ENCODE data around the gene HIP1R.
A peak's percentile ranks its signal among the peaks of the same experiment; 100 is the strongest.

The HIP1R gene

DNA sequence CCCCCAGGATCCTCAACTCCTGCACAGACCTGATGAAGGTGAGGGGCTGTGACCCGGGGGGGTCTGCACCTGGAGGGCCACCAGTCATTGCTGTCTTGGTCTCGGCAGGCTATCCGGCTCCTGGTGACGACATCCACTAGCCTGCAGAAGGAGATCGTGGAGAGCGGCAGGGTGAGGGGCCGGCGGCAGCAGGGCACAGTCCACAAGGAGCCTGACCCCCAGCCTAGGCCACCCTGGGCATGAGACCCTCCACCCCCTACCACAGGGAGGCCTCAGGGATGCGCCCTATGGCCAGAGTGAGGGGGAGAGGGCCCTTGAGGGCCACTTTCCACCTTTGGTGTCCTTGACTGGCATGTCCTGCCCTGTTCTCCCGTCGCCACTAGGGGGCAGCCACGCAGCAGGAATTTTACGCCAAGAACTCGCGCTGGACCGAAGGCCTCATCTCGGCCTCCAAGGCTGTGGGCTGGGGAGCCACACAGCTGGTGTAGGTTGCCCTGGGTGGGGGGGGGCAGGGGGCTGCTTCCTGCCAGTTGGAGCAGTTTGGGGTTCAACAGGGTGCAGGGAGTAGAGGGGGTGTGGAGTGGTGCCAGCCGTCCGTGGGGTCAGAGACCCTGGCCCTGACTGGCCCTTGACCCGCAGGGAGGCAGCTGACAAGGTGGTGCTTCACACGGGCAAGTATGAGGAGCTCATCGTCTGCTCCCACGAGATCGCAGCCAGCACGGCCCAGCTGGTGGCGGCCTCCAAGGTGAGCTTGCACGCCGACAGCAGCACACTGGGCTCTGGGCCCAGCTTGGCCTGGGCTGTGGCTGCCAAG lies 25.0 kb downstream of the HIP1R start:
- DNase-seq (ENCODE audit: low spot score) = peak; percentile 87

DNA sequence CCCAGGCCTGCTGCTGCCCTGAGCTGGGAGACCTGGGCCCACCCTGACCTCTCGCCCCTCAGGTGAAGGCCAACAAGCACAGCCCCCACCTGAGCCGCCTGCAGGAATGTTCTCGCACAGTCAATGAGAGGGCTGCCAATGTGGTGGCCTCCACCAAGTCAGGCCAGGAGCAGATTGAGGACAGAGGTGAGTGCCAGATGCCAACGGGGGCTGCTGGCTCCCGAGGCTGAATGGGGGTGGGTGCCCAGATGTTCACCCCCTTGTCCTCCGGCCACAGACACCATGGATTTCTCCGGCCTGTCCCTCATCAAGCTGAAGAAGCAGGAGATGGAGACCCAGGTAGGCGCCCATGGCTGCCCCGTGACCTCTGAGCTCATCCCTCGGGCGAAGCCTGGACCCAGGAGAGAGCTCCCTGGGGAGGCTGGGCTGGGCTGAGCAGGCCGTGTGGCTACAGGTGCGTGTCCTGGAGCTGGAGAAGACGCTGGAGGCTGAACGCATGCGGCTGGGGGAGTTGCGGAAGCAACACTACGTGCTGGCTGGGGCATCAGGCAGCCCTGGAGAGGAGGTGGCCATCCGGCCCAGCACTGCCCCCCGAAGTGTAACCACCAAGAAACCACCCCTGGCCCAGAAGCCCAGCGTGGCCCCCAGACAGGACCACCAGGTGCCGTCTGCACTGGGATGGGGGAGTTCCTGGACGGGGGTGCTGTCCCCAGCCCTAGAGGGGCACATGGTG lies 25.8 kb downstream of the HIP1R start:
- DNase-seq (ENCODE audit: low spot score) = no peak

- no peak for DNase-seq (ENCODE audit: low spot score)
Measured at GRCh38 chr12:122861587-122861970, 26.3 kb downstream of the HIP1R start.

DNA sequence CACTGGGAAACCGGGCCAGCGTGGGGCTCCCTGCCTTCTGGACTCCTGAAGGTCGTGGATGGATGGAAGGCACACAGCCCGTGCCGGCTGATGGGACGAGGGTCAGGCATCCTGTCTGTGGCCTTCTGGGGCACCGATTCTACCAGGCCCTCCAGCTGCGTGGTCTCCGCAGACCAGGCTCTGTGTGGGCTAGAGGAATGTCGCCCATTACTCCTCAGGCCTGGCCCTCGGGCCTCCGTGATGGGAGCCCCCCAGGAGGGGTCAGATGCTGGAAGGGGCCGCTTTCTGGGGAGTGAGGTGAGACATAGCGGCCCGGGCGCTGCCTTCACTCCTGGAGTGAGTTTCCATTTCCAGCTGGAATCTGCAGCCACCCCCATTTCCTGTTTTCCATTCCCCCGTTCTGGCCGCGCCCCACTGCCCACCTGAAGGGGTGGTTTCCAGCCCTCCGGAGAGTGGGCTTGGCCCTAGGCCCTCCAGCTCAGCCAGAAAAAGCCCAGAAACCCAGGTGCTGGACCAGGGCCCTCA lies 26.9 kb downstream of the HIP1R start:
- no peak for DNase-seq (ENCODE audit: low spot score)

- no peak for DNase-seq (ENCODE audit: low spot score)
Measured at GRCh38 chr12:122862872-122863701, 27.8 kb downstream of the HIP1R start.

DNA sequence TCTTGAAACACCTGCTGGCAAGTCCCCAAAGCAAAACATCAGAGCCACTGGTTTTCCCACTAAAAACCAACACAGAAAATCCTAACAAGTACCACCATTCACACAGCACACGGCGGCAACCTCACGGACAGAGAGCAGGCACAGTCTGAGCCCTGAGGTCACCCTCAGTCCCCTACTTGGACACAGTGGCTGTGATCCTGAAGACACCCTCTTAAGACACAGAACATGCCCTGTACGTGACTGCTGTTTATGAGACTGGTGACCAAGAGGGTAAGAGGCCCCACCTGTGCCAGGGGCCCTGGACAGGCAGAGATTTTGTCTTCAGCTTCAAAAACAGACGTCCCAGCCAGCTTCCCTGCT lies 29.6 kb downstream of the HIP1R start:
- DNase-seq (ENCODE audit: low spot score) = no peak

GRCh38 chr12:122865268-122866231 lies 30.3 kb downstream of the HIP1R start:
- DNase-seq (ENCODE audit: low spot score) = peak; percentile 63

DNA sequence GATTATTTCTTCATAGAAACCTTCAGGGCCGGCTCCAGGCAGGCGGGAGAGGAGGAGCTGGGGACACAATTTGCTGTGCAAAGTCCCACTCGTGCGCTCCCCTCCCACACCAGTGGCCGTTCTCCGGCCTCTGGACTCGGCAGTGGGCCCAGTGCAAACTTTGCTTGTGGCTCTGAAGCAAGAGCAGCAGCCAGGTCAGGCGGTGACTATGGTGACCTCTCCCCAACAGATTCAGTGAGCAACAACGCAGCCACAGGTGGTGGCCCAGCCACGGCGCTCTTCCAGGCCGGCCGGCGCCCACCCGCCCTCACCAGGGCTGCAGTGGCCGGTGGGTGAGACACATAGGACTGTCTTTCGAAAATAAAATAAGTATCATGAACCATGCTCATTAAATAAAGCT lies 31.1 kb downstream of the HIP1R start:
- DNase-seq (ENCODE audit: low spot score) = no peak

- DNase-seq (ENCODE audit: low spot score) = no peak
Measured at GRCh38 chr12:122866950-122867607, 31.8 kb downstream of the HIP1R start.

DNA sequence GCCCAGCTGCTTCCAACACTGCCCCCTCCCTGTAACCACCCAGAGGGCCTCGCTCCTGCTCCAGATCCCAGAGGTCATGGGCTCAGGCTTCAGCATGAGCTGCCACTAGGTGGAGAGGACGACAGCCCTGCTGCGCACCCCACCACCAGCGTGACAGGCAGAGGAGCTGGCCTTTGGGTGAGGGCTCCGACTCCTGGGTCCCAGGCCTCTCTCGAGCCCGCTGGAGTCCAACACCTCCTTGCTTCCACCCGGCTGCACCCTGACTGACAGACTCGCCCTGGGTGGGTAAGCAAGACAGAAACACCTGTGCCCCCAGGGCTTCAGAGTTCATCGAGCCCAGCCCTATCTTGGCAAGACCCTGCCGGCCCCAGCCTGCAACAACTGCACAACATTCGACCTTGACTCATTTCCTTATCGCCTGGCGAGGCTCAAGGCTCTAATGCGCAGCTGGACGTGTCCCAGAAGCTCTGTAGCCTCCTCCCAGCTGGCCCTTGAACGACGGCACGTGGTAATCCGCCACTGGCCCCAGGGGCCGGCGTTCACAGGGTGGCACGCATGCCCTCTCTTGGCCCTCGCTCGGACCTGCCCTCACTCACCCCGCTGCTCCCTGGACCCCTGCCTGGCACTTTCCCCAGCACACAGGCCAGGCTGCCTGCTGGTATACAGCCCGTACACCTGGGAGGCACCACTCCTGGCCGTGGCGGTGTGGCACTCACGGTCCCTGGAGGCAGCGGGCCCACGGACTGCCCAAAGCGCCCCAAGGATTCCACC lies 32.6 kb downstream of the HIP1R start:
- peak; percentile 55 for DNase-seq (ENCODE audit: low spot score)

GRCh38 chr12:122868471-122869177 lies 33.4 kb downstream of the HIP1R start:
- DNase-seq (ENCODE audit: low spot score) = no peak

- DNase-seq (ENCODE audit: low spot score) = no peak
Measured at GRCh38 chr12:122869207-122869973, 34.1 kb downstream of the HIP1R start.

DNA sequence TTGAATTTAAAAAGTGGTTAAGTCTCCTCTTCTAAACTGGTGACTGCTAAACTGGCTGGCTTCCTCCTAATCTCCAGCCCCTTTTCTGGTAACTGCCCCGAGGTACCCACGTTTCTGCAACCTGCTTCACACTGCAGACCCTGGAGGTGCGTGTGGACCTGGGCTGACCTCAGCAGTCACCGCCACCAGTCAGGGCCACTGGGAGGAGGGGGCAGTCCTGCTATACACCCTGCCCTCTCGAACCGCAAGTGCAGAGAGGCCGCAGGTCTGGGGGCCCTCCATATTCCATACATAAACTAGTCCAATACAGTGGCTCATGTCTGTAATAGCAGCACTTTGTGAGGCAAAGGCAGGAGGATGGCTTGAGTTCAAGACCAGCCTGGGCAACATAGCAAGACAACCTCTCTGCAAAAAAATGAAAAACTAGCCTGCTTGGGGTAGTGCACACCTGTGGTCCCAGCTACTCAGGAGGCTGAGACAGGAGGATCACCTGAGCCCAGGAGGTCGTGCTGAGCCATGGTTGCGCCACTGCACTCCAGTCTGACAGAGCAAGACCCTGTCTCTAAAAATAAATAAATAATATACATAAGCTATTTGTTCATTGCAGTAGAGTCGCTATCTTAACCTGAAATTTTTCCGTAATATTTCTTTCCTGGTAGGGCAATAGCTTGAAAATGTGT lies 35.0 kb downstream of the HIP1R start:
- DNase-seq (ENCODE audit: low spot score) = no peak

DNA sequence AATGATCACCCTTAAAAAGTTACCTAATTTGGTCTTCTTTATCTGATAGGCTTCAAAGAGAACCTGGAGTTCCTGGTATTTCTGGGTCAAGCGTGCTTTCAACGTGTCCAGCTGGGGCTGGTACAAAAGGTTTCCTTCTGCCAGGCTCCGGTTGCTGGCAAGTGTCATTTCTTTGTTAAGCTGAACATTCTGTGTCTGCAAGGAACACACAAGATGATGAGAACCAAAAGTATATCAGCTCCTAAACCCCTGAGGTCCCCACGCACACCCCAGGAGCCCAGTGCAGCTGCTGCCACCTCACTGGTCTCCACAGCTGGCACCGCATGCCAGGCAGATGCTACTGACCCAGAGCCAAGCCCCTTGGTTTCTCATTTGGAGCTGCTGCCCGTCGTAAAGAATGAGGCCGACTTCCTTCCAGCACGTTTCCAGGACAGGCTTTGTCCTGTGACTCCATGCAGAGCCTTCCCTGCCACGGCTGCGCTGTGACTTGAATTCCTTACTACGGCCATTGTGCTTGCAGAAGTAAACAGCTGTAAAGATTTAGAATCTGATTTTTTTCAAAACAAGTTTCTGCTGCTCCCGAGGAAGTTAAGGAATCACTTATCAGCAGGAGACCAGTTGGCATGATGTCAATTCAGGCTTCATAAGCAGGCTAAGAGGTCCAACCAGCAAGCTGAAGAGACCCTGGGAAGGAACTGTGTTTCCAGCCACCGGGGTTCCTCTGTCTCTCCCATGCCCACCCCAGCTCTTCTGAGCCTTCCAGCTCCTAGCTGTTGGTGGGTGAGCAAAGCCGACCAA lies 35.8 kb downstream of the HIP1R start:
- no peak for DNase-seq (ENCODE audit: low spot score)

DNA sequence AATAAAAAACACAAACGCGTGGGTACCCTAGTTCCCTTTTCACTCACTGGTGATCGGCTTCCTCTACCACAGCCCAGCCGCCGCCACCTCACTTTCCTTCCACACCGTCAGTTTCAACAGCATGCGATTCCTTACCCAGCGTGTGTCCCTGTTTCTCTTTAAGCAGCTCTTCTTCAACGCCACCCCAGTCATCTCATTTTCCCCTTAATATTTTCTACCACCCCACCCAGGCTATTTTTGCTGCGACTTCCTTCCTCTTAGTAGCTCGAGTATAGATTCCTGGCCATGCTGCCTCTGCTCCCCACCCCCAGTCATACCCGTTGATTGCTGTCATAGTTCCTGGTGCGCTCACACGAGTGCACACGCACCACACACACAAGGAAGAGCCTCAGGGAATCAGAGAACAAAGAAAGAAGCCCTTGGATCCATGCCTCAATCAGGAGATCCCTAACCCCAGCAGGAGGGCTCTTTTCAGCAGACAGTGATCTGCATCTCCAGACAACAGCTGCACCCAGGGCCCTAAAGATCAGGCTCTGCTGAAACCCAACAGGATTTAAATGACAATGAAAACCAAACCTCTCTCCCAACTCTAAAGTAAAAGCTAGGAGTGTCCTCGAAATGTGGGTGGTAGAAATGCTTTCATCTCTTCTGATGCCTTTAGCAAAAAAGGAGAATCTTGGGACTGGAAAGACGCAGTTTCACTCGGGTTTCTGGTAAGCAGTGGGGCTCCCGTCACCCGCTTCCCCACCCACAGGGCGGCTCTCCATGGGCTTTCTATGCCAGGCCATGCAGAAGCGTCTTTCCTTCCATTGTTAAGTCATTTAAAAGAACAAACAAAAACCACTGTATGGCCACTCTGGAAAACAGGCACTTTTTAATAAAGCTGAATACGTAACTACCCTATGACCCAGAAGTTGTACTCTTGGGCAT lies 36.9 kb downstream of the HIP1R start:
- DNase-seq (ENCODE audit: low spot score) = no peak

- DNase-seq (ENCODE audit: low spot score) = no peak
Measured at GRCh38 chr12:122872815-122873361, 37.6 kb downstream of the HIP1R start.
